ENCODE measurements around the gene ANO2.

Gene ANO2

GRCh38 chr12:5778821-5779220 is 166.2 kb downstream of the ANO2 start:
- DNase-seq (ENCODE audit: low spot score): no peak

GRCh38 chr12:5777451-5777850 is 167.6 kb downstream of the ANO2 start:
- DNase-seq (ENCODE audit: low spot score): no peak

- no peak for DNase-seq (ENCODE audit: low spot score)
Measured at GRCh38 chr12:5776091-5776490, 169.0 kb downstream of the ANO2 start.

GRCh38 chr12:5773550-5773949 is 171.5 kb downstream of the ANO2 start:
- no peak for DNase-seq (ENCODE audit: low spot score)

GRCh38 chr12:5771756-5772155 is 173.3 kb downstream of the ANO2 start:
- DNase-seq (ENCODE audit: low spot score): no peak

- DNase-seq (ENCODE audit: low spot score): no peak
Measured at GRCh38 chr12:5770727-5771126, 174.3 kb downstream of the ANO2 start.

GRCh38 chr12:5768581-5769196 is 176.4 kb downstream of the ANO2 start:
- DNase-seq (ENCODE audit: low spot score): no peak

GRCh38 chr12:5768171-5768570 is 176.9 kb downstream of the ANO2 start:
- DNase-seq (ENCODE audit: low spot score): no peak

GRCh38 chr12:5758347-5758746 is 186.7 kb downstream of the ANO2 start:
- DNase-seq (ENCODE audit: low spot score): no peak

GRCh38 chr12:5756338-5756842 is 188.7 kb downstream of the ANO2 start:
- no peak for DNase-seq (ENCODE audit: low spot score)

GRCh38 chr12:5748027-5748426 is 197.0 kb downstream of the ANO2 start:
- no peak for DNase-seq (ENCODE audit: low spot score)

- DNase-seq (ENCODE audit: low spot score): no peak
Measured at GRCh38 chr12:5746917-5747316, 198.1 kb downstream of the ANO2 start.

GRCh38 chr12:5746036-5746908 is 198.8 kb downstream of the ANO2 start:
- DNase-seq (ENCODE audit: low spot score): no peak

- DNase-seq (ENCODE audit: low spot score): peak; percentile 73
Measured at GRCh38 chr12:5745251-5745888, 199.7 kb downstream of the ANO2 start.

GRCh38 chr12:5742258-5742657 is 202.8 kb downstream of the ANO2 start:
- no peak for DNase-seq (ENCODE audit: low spot score)

GRCh38 chr12:5739917-5740316 is 205.1 kb downstream of the ANO2 start:
- DNase-seq (ENCODE audit: low spot score): peak; percentile 21

GRCh38 chr12:5737778-5738177 is 207.3 kb downstream of the ANO2 start:
- DNase-seq (ENCODE audit: low spot score): no peak

- no peak for DNase-seq (ENCODE audit: low spot score)
Measured at GRCh38 chr12:5736527-5736926, 208.5 kb downstream of the ANO2 start.

GRCh38 chr12:5736016-5736415 is 209.0 kb downstream of the ANO2 start:
- no peak for DNase-seq (ENCODE audit: low spot score)

- no peak for DNase-seq (ENCODE audit: low spot score)
Measured at GRCh38 chr12:5733916-5734315, 211.1 kb downstream of the ANO2 start.

GRCh38 chr12:5733136-5733755 is 211.8 kb downstream of the ANO2 start:
- DNase-seq (ENCODE audit: low spot score): no peak

GRCh38 chr12:5730962-5731361 is 214.1 kb downstream of the ANO2 start:
- DNase-seq (ENCODE audit: low spot score): no peak
